IPS-20b (cell line): ENCODE results near the gene TENM3.

ENCODE experiments used
- H3K27ac ChIP-seq: one replicate; pipeline ENCODE4 v1.5.1; 2013; ENCODE audit warnings: low read length
- H3K27me3 ChIP-seq: 2 replicates; pipeline ENCODE4 v1.6.1; 2013; ENCODE audit warnings: mild to moderate bottlenecking, low read length, inconsistent platforms; ENCODE audit not compliant: insufficient read depth
- H3K36me3 ChIP-seq: 2 replicates; pipeline ENCODE4 v1.6.1; 2013; ENCODE audit warnings: low read depth, mild to moderate bottlenecking, inconsistent platforms, low read length, moderate library complexity; ENCODE audit not compliant: insufficient read depth
- H3K4me1 ChIP-seq: 2 replicates; pipeline ENCODE4 v1.6.1; 2013; ENCODE audit warnings: mild to moderate bottlenecking, control low read depth, inconsistent platforms, low read length, moderate library complexity; ENCODE audit not compliant: insufficient read depth
- H3K4me3 ChIP-seq: 2 replicates; pipeline ENCODE4 v1.5.1; 2013; ENCODE audit warnings: mild to moderate bottlenecking, low read length, inconsistent platforms
- H3K9ac ChIP-seq: 2 replicates; pipeline ENCODE4 v1.6.1; 2013; ENCODE audit warnings: low read depth, mild to moderate bottlenecking, inconsistent platforms, low read length, moderate library complexity
- H3K9me3 ChIP-seq: 2 replicates; pipeline ENCODE4 v1.6.1; 2013; ENCODE audit warnings: mild to moderate bottlenecking, low read depth, low read length, inconsistent platforms; ENCODE audit not compliant: insufficient read depth

Gene TENM3

DNA sequence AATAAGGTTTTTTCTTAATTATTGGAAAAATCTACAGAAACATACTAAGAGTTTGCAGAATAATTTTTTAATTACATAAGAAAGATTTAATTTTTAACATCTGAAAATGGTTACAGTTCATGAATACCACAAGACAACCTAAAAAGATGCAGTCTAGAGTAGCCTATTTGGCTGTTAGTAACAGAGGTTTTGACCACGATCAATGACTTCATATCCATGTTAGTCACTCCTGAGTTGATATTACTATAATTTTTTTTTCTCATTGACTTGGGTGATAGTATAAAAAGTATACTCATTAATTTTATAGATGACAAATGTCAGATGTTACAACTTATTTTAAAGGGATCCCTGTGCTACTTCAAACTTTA lies 401.5 kb downstream of the TENM3 start:
- no peak overlapping the region for H3K9ac ChIP-seq
- H3K27ac ChIP-seq, result no peak overlapping the region
- H3K4me1 ChIP-seq, result no peaks in the 10 kb centered on the region
- H3K9me3 ChIP-seq, result no peaks in the 10 kb centered on the region
- H3K4me3 ChIP-seq, result no peak overlapping the region
- no peaks in the 10 kb centered on the region for H3K36me3 ChIP-seq
- no peaks in the 10 kb centered on the region for H3K27me3 ChIP-seq

DNA sequence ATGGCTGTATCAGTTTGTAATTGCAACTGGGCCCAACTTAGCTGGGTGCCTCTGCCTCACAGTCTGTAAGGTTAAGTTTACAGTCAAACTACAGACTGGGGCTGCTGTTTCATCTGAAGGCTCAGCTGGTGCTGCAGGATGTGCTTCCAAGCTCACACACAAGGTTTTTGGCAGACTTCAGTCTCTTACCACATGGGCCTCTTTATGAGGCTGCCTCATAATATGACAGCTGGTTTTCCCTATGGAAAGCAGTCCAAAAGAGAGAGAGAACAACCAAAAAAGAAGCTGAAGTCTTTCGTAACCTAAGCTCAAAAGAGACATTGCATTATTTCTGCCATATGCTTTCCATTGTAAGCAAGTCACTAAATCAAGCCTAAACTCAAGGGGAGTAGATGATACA lies 402.3 kb downstream of the TENM3 start:
- no peaks in the 10 kb centered on the region for H3K4me1 ChIP-seq
- no peak overlapping the region for H3K4me3 ChIP-seq
- no peak overlapping the region for H3K27ac ChIP-seq
- no peak overlapping the region for H3K9ac ChIP-seq
- no peaks in the 10 kb centered on the region for H3K36me3 ChIP-seq
- H3K27me3 ChIP-seq, result no peaks in the 10 kb centered on the region
- H3K9me3 ChIP-seq, result no peaks in the 10 kb centered on the region

- H3K4me1 ChIP-seq, result no peaks in the 10 kb centered on the region
- no peak overlapping the region for H3K9ac ChIP-seq
- H3K4me3 ChIP-seq, result no peak overlapping the region
- H3K27me3 ChIP-seq, result no peaks in the 10 kb centered on the region
- no peaks in the 10 kb centered on the region for H3K36me3 ChIP-seq
- H3K9me3 ChIP-seq, result no peaks in the 10 kb centered on the region
- H3K27ac ChIP-seq, result no peak overlapping the region
Measured at GRCh38 chr4:182647646-182648300, 404.6 kb downstream of the TENM3 start.

DNA sequence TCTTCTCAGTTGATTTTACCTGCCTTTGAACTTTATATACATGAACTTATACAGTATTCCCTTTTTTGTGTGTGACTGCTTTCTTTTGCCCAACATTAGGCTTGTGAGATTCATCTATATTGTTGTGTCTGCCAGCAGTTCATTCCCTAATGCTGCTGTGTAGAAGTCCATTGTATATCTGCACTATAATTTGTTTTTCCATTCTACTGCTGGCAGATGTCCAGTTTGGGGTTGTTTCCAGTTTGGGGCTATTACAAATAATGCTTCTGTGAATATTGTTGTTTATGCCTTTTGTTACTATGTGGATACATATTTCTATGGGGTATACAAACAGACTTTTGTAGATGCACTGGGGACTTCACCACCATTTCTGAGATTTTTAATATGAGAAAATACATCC lies 405.6 kb downstream of the TENM3 start:
- Histone ChIP-seq H3K27me3 (no peaks in the 10 kb centered on the region), H3K4me1 (no peaks in the 10 kb centered on the region), H3K27ac (no peak overlapping the region), H3K4me3 (no peak overlapping the region), H3K9ac (no peak overlapping the region), H3K9me3 (no peaks in the 10 kb centered on the region), H3K36me3 (no peaks in the 10 kb centered on the region)

- H3K4me1 ChIP-seq, result no peaks in the 10 kb centered on the region
- no peak overlapping the region for H3K9ac ChIP-seq
- no peak overlapping the region for H3K4me3 ChIP-seq
- no peak overlapping the region for H3K27ac ChIP-seq
- no peaks in the 10 kb centered on the region for H3K27me3 ChIP-seq
- no peaks in the 10 kb centered on the region for H3K9me3 ChIP-seq
- 0 out of 2 replicates have a peak, but pooled peaks cover 4% of the 10 kb centered on the region for H3K36me3 ChIP-seq
Measured at GRCh38 chr4:182649698-182650477, 406.7 kb downstream of the TENM3 start.

GRCh38 chr4:182653596-182653995 lies 410.4 kb downstream of the TENM3 start:
- H3K27ac ChIP-seq, result no peak overlapping the region
- H3K36me3 ChIP-seq, result peaks cover 10% of the 10 kb centered on the region; the same call in 1 of the 2 replicates
- H3K27me3 ChIP-seq, result no peaks in the 10 kb centered on the region
- H3K9ac ChIP-seq, result no peak overlapping the region
- no peaks in the 10 kb centered on the region for H3K4me1 ChIP-seq
- H3K9me3 ChIP-seq, result no peaks in the 10 kb centered on the region
- no peak overlapping the region for H3K4me3 ChIP-seq

- H3K4me1 ChIP-seq, result no peaks in the 10 kb centered on the region
- peaks cover 12% of the 10 kb centered on the region; the same call in 1 of the 2 replicates for H3K36me3 ChIP-seq
- no peaks in the 10 kb centered on the region for H3K9me3 ChIP-seq
- no peak overlapping the region for H3K27ac ChIP-seq
- H3K27me3 ChIP-seq, result no peaks in the 10 kb centered on the region
- H3K4me3 ChIP-seq, result no peak overlapping the region
- H3K9ac ChIP-seq, result no peak overlapping the region
Measured at GRCh38 chr4:182655340-182655739, 412.1 kb downstream of the TENM3 start.

GRCh38 chr4:182662551-182662950 lies 419.3 kb downstream of the TENM3 start:
- H3K27ac ChIP-seq, result no peak overlapping the region
- H3K36me3 ChIP-seq, result peaks cover 13% of the 10 kb centered on the region; the same call in 1 of the 2 replicates
- no peaks in the 10 kb centered on the region for H3K27me3 ChIP-seq
- no peak overlapping the region for H3K9ac ChIP-seq
- no peaks in the 10 kb centered on the region; the same call in 1 of the 2 replicates for H3K4me1 ChIP-seq
- peaks cover 10% of the 10 kb centered on the region for H3K9me3 ChIP-seq
- H3K4me3 ChIP-seq, result no peak overlapping the region

GRCh38 chr4:182671231-182671630 lies 428.0 kb downstream of the TENM3 start:
- no peaks in the 10 kb centered on the region for H3K4me1 ChIP-seq
- H3K9ac ChIP-seq, result no peak overlapping the region
- no peaks in the 10 kb centered on the region for H3K9me3 ChIP-seq
- no peak overlapping the region for H3K27ac ChIP-seq
- no peak overlapping the region for H3K4me3 ChIP-seq
- no peaks in the 10 kb centered on the region for H3K27me3 ChIP-seq
- H3K36me3 ChIP-seq, result peaks cover 10% of the 10 kb centered on the region

DNA sequence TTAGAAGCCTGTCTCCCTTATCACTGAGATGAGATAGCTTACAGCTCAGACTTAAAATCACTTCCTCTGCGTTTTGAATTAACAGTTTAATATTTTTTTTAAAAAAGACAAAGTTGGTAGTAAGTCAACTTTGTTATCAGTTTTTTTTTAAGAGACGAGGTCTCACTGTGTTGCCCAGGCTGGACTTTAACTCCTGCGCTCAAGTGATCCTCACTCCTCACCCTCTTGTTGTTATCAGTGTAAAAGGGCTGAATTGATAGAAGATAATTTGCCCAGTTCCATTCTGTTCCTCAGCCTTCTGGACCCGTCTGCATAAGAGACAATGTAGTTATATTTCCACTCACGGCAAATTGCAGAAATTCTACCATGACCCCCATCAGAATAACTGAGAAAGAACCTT lies 428.5 kb downstream of the TENM3 start:
- H3K9ac ChIP-seq, result no peak overlapping the region
- H3K4me1 ChIP-seq, result no peaks in the 10 kb centered on the region
- H3K27me3 ChIP-seq, result no peaks in the 10 kb centered on the region
- no peak overlapping the region for H3K4me3 ChIP-seq
- peaks cover 10% of the 10 kb centered on the region for H3K36me3 ChIP-seq
- H3K27ac ChIP-seq, result no peak overlapping the region
- no peaks in the 10 kb centered on the region for H3K9me3 ChIP-seq

DNA sequence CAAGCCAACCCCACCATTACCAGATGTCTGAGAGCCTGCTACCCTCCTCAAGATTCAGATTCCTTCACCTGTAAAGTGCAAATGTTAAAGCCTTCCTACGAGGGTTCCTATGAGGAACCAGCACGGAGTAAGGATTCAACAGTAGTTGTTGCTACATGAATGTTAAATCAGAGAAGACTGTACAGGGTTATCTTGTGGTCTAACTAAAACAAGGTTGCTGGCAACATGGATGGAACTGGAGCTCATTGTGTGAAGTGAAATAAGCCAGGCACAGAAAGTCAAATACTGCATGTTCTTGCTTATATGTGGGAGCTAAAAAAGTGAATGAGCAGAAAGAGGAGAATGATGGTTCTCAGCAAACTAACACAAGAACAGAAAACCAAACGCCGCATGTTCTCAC lies 435.4 kb downstream of the TENM3 start:
- H3K9me3 ChIP-seq, result no peaks in the 10 kb centered on the region
- H3K27ac ChIP-seq, result no peak overlapping the region
- H3K36me3 ChIP-seq, result peaks cover 32% of the 10 kb centered on the region
- no peak overlapping the region for H3K4me3 ChIP-seq
- no peaks in the 10 kb centered on the region for H3K27me3 ChIP-seq
- no peak overlapping the region for H3K9ac ChIP-seq
- no peaks in the 10 kb centered on the region for H3K4me1 ChIP-seq

GRCh38 chr4:182679533-182679932 lies 436.3 kb downstream of the TENM3 start:
- Histone ChIP-seq H3K36me3 (peaks cover 28% of the 10 kb centered on the region), H3K27me3 (no peaks in the 10 kb centered on the region), H3K27ac (no peak overlapping the region), H3K4me3 (no peak overlapping the region), H3K9me3 (no peaks in the 10 kb centered on the region), H3K9ac (no peak overlapping the region), H3K4me1 (no peaks in the 10 kb centered on the region)
